Endothelial cell (in vitro differentiated cells): ENCODE measurements around the gene FZD4. TPM values are rescaled to one million over a fixed set of nuclear protein-coding genes. Genes with fewer than 3 reads are reported as not detected.
"Not testable (repeated sequence)": the region's sequence is repeated elsewhere in the genome, so short reads cannot be mapped to it uniquely, and the experiment has no call there.

Experiments used
- DNase-seq: peaks from one replicate; pipeline ENCODE4 v3.0.0; 2021; ENCODE audit warnings: low spot score
- H3K27ac Mint-ChIP-seq: one replicate; pipeline ENCODE4 v1.8.0; 2021; ENCODE audit warnings: mixed read lengths, inconsistent platforms; ENCODE audit not compliant: unreplicated experiment
- H3K27me3 Mint-ChIP-seq: one replicate; pipeline ENCODE4 v1.8.0; 2021; ENCODE audit warnings: mild to moderate bottlenecking, moderate library complexity, mixed read lengths, inconsistent platforms; ENCODE audit not compliant: unreplicated experiment
- H3K36me3 Mint-ChIP-seq: one replicate; pipeline ENCODE4 v1.8.0; 2021; ENCODE audit warnings: mild to moderate bottlenecking, low read depth, mixed read lengths, inconsistent platforms; ENCODE audit not compliant: unreplicated experiment
- H3K4me1 Mint-ChIP-seq: one replicate; pipeline ENCODE4 v1.8.0; 2021; ENCODE audit warnings: mild to moderate bottlenecking, mixed read lengths, inconsistent platforms; ENCODE audit not compliant: unreplicated experiment
- H3K4me3 Mint-ChIP-seq: one replicate; pipeline ENCODE4 v1.8.0; 2021; ENCODE audit warnings: mild to moderate bottlenecking, mixed read lengths, inconsistent platforms; ENCODE audit not compliant: unreplicated experiment
- H3K9me3 Mint-ChIP-seq: one replicate; pipeline ENCODE4 v1.8.0; 2021; ENCODE audit warnings: mixed read lengths, inconsistent platforms; ENCODE audit not compliant: unreplicated experiment
- CTCF ChIP-seq: fragments of 200-600 bp; sonication (generic); IDR thresholded peaks from one replicate; pipeline ENCODE4 v1.5.0; 2021; ENCODE audit warnings: antibody characterized with exemption; ENCODE audit not compliant: unreplicated experiment
- total RNA-seq: library from RNA; stranded (reverse); fragmentation: NEBNext Ultra II Directional; extraction: Animal tissue kit (Norgen Biotek cat#: 25700); gene quantifications from one replicate; pipeline ENCODE4 v1.2.1, GENCODE V29; 2021; ENCODE audit not compliant: unreplicated experiment

Gene FZD4
- total RNA-seq, 1 donor from 2014 or later = 71.5 TPM

GRCh38 chr11:86918496-86918895, 36.7 kb downstream of the FZD4 start:
- DNase-seq = no peak
- TF ChIP-seq CTCF = no peak
- H3K27me3 Mint-ChIP-seq = peaks cover 3% of the 10 kb centered on the region
- peaks cover 28% of the 10 kb centered on the region for H3K4me1 Mint-ChIP-seq
- no peaks in the 10 kb centered on the region for H3K9me3 Mint-ChIP-seq
- H3K27ac Mint-ChIP-seq = peak overlapping the region; percentile 79
- H3K36me3 Mint-ChIP-seq = no peaks in the 10 kb centered on the region
- no peak overlapping the region for H3K4me3 Mint-ChIP-seq

DNA sequence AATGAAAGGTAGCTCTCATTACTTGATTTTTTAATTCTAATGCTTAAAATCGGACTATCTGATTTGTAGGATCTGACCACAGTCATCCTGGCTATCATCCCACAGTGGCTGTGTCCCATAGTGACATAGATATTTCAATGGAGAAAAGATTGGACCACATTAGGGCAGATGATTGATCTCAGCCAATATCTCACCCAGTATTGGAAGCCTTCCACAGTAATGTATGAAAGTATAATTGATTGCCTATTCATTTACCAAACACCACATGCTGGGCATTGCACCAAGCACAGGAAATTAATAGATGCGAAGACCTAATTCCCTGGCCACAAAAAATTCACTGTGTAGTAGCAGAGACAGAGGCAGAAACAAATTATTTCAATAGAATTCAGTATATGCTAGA, 37.6 kb downstream of the FZD4 start:
- Mint-ChIP-seq H3K4me1 (peaks cover 28% of the 10 kb centered on the region), H3K27me3 (peaks cover 3% of the 10 kb centered on the region), H3K9me3 (no peaks in the 10 kb centered on the region), H3K27ac (peak overlapping the region; percentile 92), H3K4me3 (no peak overlapping the region), H3K36me3 (peaks cover 3% of the 10 kb centered on the region)
- no peak for DNase-seq
- no peak for TF ChIP-seq CTCF

DNA sequence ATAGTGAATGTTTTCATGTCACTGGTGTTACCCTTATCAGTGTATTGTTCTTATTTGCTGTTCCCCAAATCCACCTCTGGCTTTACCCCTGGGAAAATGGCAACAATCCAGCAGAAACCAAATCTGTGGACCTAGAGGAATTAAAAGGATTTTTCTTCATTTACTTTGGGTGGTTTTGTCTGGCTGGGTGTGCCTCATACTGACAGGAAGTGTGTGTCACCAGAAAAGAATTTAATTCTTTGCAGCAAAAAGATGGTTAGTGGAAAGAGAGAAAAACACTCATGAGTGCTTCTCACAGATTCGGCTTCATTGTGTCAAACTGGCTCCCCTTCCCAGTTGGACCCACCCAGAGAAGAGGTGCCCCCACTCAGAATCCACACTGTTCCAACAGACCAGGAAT, 38.9 kb downstream of the FZD4 start:
- H3K27me3 Mint-ChIP-seq = peaks cover 3% of the 10 kb centered on the region
- no peak for DNase-seq
- H3K9me3 Mint-ChIP-seq = no peaks in the 10 kb centered on the region
- peak overlapping the region; percentile 88 for H3K27ac Mint-ChIP-seq
- H3K4me1 Mint-ChIP-seq = peaks cover 28% of the 10 kb centered on the region
- TF ChIP-seq CTCF = no peak
- H3K36me3 Mint-ChIP-seq = peaks cover 7% of the 10 kb centered on the region
- no peak overlapping the region for H3K4me3 Mint-ChIP-seq

DNA sequence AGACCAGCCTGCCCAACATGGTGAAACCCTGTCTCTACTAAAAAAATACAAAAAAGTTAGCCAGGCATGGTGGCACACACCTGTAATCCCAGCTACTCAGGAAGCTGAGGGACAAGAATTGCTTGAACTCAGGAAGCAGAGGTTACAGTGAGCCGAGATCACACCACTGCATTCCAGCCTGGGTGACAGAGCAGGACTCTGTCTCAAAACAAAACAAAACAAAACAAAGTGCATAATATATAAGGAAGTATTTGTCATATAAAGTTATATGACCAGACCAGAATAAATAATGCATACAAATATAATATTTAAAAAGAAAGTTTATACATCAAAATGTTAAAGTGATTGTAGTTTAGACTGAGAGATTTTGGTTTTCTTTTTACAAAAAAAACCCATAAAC, 39.3 kb downstream of the FZD4 start:
- H3K27ac Mint-ChIP-seq = peak overlapping the region; percentile 58
- H3K27me3 Mint-ChIP-seq, DNase-seq, H3K4me3 Mint-ChIP-seq, H3K36me3 Mint-ChIP-seq, H3K9me3 Mint-ChIP-seq: not testable (repeated sequence)
- peaks cover 28% of the 10 kb centered on the region for H3K4me1 Mint-ChIP-seq

DNA sequence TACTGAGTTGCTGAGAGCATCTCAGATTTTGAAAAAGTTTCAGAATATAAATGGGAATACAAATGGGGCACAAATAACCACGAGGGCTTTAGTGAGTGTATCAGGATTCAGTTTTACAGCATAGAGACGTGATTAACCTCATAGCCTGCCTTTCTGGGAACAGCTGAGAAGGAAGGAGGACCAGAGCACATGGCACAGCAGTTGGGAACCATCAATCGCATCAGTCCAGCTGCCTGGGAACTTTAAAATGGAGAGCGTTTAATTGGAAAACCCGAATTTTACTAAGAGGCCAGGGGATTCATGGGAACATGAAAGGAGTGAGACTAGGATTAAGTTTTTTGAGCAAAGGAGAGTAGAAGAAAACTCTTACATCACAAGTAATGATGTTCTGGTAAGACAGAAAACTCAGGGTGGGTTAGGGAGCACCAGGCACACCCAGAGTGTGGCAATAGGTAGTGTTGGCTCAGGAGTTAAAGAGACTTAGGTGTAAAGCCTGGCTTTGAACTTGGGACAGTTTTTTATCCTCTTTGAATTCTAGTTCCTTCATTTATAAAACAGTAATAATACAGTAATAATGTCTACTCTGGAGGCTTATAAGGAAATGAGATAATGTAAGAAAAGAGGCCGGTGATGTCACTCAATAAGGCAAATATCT, 40.2 kb downstream of the FZD4 start:
- Mint-ChIP-seq H3K9me3 (no peaks in the 10 kb centered on the region), H3K36me3 (peaks cover 7% of the 10 kb centered on the region), H3K27ac (no peak overlapping the region), H3K4me1 (peaks cover 28% of the 10 kb centered on the region), H3K27me3 (peaks cover 4% of the 10 kb centered on the region), H3K4me3 (no peak overlapping the region)
- DNase-seq = no peak
- no peak for TF ChIP-seq CTCF
